Mesodermal cell (in vitro differentiated cells): ENCODE results near the gene TSPAN8.
"Not testable (repeated sequence)": the region's sequence is repeated elsewhere in the genome, so short reads cannot be mapped to it uniquely, and the experiment has no call there.

ENCODE experiments used
- H3K27ac ChIP-seq: 2 replicates; pipeline ENCODE4 v1.7.0; 2013; ENCODE audit warnings: mild to moderate bottlenecking, low read depth, low read length, moderate library complexity; ENCODE audit not compliant: severe bottlenecking
- H3K36me3 ChIP-seq: 2 replicates; pipeline ENCODE4 v1.7.1; 2013; ENCODE audit warnings: mild to moderate bottlenecking, low read length, moderate library complexity; ENCODE audit not compliant: control insufficient read depth, insufficient read depth
- H3K4me1 ChIP-seq: one replicate; pipeline ENCODE4 v1.7.1; 2013; ENCODE audit warnings: mild to moderate bottlenecking, low read length; ENCODE audit not compliant: insufficient read depth, control insufficient read depth, poor library complexity, severe bottlenecking
- H3K4me3 ChIP-seq: 2 replicates; pipeline ENCODE4 v1.7.0; 2013; ENCODE audit warnings: low read length, control low read depth, mild to moderate bottlenecking; ENCODE audit not compliant: insufficient read depth, poor library complexity, severe bottlenecking; ENCODE audit errors: extremely low read depth
- H3K9me3 ChIP-seq: 2 replicates; pipeline ENCODE4 v1.7.1; 2013; ENCODE audit warnings: mild to moderate bottlenecking, low read length, moderate library complexity; ENCODE audit not compliant: control insufficient read depth
- WGBS, 2 experiments: methylation state at CpG; one replicate each; pipeline ENCODE4 v1.1.5; 2013; ENCODE audit warnings: missing lambda C conversion rate in 2 of 2; ENCODE audit not compliant: insufficient coverage in 2 of 2; 5-methylcytosine and 5-hydroxymethylcytosine counted together

TSPAN8 gene

DNA sequence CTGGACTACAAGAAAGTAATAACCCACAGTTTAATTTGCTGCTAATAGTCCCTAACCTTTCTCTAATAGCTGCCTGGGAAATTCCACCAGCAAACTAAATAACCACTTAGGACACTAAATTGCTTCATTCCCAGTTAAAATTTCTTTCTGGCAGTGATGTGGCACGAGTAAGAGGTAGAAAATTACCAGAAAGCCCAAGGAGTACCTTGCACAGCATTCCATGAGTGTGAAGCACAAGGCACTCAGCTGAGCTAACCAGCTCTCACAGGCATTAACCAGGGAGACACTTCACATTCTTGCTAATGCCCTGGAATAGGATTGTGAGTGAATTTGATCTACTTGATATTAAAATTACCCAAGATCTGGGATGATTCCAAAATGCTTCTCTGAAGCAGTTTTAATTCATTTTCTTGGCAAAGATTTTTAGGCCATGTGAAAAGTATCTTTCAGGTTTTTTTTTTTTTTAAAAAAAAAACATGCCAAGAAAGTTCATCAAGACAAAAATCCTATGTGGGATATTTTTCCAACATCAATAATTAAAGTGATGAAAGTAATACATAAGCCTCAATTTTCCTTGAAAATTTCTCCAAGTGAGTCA is 29.5 kb downstream of the TSPAN8 start:
- Histone ChIP-seq H3K36me3 (no peaks in the 10 kb centered on the region), H3K27ac (no peak overlapping the region), H3K4me3 (no peak overlapping the region), H3K4me1 (no peaks in the 10 kb centered on the region), H3K9me3 (no peaks in the 10 kb centered on the region)
- no CpG with 5 or more reads among the region's 1 CpG for WGBS, 2 experiments

DNA sequence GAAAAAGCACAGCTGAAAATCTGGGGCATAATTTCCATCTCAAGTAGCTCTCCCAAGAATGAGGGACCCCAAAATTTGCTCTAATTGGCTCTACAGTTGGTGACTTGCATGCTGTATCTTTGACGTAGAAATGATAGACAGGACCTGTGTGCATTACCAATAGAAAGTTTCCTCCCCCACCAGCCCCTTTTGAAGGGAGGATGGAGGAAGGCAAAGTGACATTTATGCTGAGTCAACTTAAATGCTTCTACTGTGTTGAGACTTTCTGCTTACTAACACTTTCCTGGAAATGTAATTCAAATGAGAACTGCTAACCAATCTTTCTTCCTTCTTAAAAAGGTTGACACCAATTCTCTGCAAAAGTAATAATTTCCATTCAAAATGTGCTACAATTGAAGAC is 31.9 kb downstream of the TSPAN8 start:
- Histone ChIP-seq H3K4me1 (no peaks in the 10 kb centered on the region), H3K27ac (no peak overlapping the region), H3K9me3 (no peaks in the 10 kb centered on the region), H3K4me3 (no peak overlapping the region), H3K36me3 (no peaks in the 10 kb centered on the region)
- no CpG with 5 or more reads among the region's 1 CpG for WGBS, 2 experiments

DNA sequence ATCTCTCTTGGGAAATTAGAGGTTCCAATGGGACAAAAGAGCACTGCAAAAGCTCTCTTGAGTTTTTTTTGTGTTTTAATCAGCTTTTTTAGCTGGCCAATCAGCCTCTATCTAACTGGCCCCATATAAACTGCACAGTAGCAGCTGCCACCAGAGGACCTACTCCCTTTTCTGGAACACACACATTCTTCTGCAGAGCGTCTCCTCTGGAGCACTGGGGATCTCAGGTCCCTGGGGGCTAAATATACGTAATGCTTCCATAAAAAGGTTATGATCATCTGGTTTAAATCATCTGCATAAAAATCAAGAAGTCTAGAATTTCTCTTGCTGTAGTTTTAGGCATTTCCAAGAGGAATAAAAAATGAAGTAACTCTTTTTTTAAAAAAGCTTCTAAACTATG is 32.3 kb downstream of the TSPAN8 start:
- Histone ChIP-seq H3K36me3 (no peaks in the 10 kb centered on the region), H3K9me3 (no peaks in the 10 kb centered on the region), H3K4me3 (no peak overlapping the region), H3K27ac (no peak overlapping the region), H3K4me1 (no peaks in the 10 kb centered on the region)
- 83% methylated on average over 2 of the region's 2 CpGs; no CpG with 5 or more reads in 1 of the 2 experiments for WGBS, 2 experiments

DNA sequence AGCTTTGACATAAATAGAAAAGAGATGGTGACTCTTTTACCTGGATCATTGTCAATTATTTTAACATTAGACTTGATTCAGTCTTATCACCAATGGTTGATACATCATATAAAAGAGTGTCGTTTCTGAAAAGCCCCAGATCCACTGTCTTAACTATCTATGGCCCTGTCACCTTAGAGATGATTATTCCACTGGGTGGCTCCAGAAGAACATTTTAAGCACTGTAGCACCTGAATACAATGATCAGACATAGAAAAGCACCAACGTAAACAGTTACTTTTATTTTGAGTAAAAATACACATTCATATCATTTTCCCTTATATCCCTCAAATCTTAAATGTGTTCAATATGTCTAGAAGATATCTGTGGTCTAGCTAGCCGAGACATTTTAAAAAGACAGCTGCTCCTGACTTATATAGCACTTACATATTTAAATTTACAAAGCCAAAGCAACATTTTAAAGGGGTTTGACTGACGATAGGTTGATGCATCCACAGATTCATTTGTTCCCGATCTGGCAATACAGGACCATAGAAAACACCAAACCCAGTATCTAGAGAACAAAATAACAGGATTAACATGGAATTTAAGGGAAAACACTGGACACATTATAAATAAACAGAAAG is 32.9 kb downstream of the TSPAN8 start:
- H3K9me3 ChIP-seq, result no peaks in the 10 kb centered on the region
- no peaks in the 10 kb centered on the region for H3K4me1 ChIP-seq
- no peaks in the 10 kb centered on the region for H3K36me3 ChIP-seq
- no peak overlapping the region for H3K27ac ChIP-seq
- WGBS, 2 experiments, result 80 to 100% methylated on average over 1 of the region's 5 CpGs
- no peak overlapping the region for H3K4me3 ChIP-seq

DNA sequence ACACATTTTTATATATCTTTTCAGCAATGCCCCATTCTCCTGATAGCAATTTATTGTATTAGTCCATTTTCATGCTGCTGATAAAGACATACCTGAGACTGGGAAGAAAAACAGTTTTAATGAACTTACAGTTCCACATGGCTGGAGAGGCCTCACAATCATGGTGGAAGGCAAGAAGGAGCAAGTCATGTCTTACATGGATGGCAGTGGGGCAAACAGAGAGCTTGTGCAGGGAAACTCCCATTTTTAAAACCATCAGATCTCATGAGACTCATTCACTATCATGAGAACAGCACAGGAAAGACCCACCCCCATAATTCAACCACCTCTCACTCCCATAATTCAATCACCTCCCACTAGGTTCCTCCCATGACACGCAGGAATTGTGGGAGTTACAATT is 44.7 kb downstream of the TSPAN8 start:
- WGBS, 2 experiments, result no CpG with 5 or more reads among the region's 1 CpG
- not testable (repeated sequence) for H3K4me1 ChIP-seq, H3K9me3 ChIP-seq

DNA sequence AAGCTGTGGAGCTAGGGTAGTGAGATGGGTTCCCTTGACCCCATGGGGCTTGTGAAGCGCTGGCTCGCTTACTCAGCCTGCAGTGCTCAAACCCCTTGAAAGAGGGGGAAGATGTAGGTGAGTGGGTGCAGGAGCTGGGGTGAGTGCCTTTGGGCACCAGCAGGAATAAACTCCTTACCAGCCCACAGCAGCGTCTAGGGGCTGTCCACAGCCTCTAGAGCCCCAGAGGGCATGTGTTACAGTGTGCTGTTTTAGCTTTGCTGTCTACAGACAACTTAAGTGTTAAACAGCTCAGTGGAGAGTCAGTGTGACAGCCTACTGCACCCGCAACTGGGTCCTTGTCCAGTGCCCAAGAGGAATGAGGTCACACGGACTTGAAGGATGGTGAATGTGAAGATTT is 48.0 kb downstream of the TSPAN8 start:
- no peak overlapping the region for H3K4me3 ChIP-seq
- 100% methylated on average over 2 to 4 of the region's 5 CpGs for WGBS, 2 experiments
- H3K9me3 ChIP-seq, result no peaks in the 10 kb centered on the region
- no peak overlapping the region for H3K27ac ChIP-seq
- no peaks in the 10 kb centered on the region for H3K36me3 ChIP-seq
- H3K4me1 ChIP-seq, result no peaks in the 10 kb centered on the region

More for the DNA sequence above, 44.7 kb downstream of the TSPAN8 start:
- H3K27ac ChIP-seq, H3K36me3 ChIP-seq, H3K4me3 ChIP-seq: not testable (repeated sequence)

DNA sequence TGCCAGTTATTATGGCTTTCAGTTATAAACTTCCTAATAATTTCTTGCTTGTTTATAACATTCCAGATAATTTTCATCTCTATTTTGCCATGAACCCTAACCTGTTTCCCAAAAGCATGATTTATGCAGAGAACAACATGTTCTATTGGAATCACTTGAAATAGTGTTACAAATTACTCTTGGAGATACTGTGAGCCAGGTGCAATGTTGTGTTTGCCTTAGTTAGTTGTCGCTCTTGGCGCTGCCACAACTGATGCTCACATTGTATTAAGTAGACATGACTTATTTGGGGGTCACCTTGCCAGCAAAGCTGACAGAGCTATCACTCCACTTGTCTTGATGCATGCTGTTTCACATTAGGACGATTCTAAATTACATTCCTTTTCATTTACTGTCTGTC is 49.4 kb downstream of the TSPAN8 start:
- WGBS, 2 experiments, result 88 to 100% methylated on average over 1 to 3 of the region's 3 CpGs
- H3K27ac ChIP-seq, result no peak overlapping the region
- no peak overlapping the region for H3K4me3 ChIP-seq
- no peaks in the 10 kb centered on the region for H3K9me3 ChIP-seq
- H3K4me1 ChIP-seq, result no peaks in the 10 kb centered on the region
- H3K36me3 ChIP-seq, result no peaks in the 10 kb centered on the region

DNA sequence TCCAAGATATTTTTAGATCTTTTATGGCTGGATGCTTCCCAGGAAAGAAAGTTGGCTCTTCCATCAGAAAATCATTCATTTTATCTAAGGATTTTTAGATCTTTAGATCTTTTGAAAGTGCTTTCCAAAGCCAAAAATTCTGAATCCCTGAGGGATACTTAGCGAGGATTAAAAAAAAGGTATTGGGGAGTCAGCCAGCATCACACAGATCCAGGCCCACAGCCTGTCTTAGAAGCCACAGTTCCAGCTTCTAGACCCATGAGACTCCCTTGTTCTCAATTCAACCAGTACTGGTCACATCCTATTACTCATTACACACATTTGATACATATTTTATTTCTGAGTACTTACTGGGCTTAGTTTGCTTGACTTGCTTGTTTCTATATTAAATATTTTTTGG is 49.9 kb downstream of the TSPAN8 start:
- H3K36me3 ChIP-seq, result no peaks in the 10 kb centered on the region
- H3K4me3 ChIP-seq, result no peak overlapping the region
- H3K9me3 ChIP-seq, result no peaks in the 10 kb centered on the region
- 100% methylated on average over 1 of the region's 1 CpG; no CpG with 5 or more reads in 1 of the 2 experiments for WGBS, 2 experiments
- H3K27ac ChIP-seq, result no peak overlapping the region
- H3K4me1 ChIP-seq, result no peaks in the 10 kb centered on the region

DNA sequence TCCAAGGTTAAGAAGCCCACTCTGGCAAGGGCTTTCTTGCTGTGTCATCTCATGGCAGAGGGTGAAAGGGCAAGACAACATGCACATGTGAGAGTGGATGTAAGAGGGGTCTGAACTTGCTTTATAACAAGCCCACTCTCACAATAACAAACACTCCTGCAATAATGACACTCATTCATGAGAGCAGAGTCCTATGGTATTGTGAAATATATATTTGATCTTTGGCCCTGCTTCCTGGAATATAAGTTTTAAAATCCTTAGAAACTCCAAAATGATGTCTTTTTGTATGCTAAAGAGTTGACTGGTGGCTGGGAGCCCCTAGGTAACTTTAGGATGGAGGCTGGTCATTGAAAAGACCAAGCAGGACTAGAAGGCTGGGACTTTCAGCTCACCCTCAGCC is 51.8 kb downstream of the TSPAN8 start:
- no peaks in the 10 kb centered on the region for H3K36me3 ChIP-seq
- no peak overlapping the region for H3K27ac ChIP-seq
- no peak overlapping the region for H3K4me3 ChIP-seq
- no peaks in the 10 kb centered on the region for H3K9me3 ChIP-seq
- H3K4me1 ChIP-seq, result no peaks in the 10 kb centered on the region

DNA sequence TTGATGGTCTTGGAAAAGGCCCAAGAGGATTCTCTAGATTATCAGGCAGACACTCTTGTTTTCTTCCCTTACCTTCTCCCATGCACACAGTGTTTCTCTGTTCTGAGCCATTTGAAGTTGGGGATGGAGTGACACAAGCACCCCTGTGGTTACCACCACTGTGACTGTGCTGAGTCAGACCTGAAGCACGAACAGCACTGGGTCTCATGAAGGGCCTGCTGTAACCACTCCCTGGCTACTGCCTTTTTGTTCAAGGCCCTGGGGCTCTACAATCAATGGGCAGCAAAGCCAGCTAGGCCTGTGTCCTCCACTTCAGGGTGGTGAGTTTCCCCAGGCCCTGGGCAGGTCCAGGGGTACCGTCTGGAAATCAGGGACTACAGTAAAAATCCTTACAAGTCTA is 65.5 kb downstream of the TSPAN8 start:
- no CpG with 5 or more reads among the region's 2 CpGs for whole genome bisulfite sequencing, 2 experiments
- no peak overlapping the region for H3K27ac ChIP-seq
- no peak overlapping the region for H3K4me3 ChIP-seq
- H3K4me1 ChIP-seq, result no peaks in the 10 kb centered on the region
- H3K36me3 ChIP-seq, result no peaks in the 10 kb centered on the region
- no peaks in the 10 kb centered on the region for H3K9me3 ChIP-seq

DNA sequence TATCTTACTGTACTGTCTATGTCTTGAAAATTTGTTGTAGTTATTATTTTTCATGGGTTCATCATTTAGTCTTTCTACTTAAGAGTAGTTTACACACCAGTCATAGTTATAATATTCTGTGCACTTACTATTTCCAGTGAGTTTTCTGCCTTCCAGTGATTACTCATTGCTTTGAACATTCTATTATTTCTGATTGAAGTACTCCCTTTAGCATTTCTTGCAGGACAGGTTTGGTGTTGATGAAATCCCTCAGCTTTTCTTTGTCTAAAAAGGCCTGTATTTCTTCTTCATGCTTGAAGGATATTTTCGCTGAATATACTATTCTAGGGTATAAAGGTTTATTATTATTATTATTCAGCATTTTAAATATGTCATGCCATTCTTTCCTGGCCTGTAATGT is 66.8 kb downstream of the TSPAN8 start:
- Histone ChIP-seq H3K4me1 (no peaks in the 10 kb centered on the region), H3K27ac (no peak overlapping the region)
- WGBS, 2 experiments, result no CpG with 5 or more reads among the region's 1 CpG

More for the DNA sequence above, 66.8 kb downstream of the TSPAN8 start:
- Histone ChIP-seq H3K36me3 (no peaks in the 10 kb centered on the region), H3K4me3 (no peak overlapping the region), H3K9me3 (no peaks in the 10 kb centered on the region)
